NB4 (cell line): ENCODE data around the gene CTTN.

Source experiments
- POLR2A ChIP-seq: IDR thresholded peaks from 2 replicates; pipeline ENCODE4 v1.6.1; 2011; ENCODE audit warnings: mild to moderate bottlenecking; ENCODE audit not compliant: insufficient read length; ENCODE audit errors: extremely low read depth
- TF ChIP-seq, protein P1 (sequence below): IDR thresholded peaks from one replicate; pipeline ENCODE4 v1.5.1; 2012; ENCODE audit warnings: low read depth, low read length

DNA sequence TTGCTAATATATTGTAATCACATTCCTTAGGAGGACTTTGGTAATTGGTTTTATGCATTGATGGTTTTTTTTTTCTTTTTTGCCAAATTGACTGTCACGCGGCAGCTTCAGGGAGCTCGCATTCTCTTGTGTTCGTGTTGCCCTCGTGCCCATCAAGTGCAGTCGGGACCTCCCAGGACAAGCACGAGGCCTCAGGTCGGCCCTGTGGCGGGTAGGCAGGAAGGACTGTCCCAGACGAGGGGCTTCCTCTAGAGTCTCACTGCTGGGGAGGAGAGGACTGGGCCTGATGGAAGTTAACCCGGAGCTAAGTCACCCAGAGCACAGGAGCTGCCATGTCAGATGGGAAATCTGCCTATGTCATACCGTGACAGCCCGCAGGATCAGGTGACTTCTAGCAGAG lies 37.0 kb downstream of the CTTN start:
- TF ChIP-seq POLR2A, result no peak
- TF ChIP-seq, protein P1, sequence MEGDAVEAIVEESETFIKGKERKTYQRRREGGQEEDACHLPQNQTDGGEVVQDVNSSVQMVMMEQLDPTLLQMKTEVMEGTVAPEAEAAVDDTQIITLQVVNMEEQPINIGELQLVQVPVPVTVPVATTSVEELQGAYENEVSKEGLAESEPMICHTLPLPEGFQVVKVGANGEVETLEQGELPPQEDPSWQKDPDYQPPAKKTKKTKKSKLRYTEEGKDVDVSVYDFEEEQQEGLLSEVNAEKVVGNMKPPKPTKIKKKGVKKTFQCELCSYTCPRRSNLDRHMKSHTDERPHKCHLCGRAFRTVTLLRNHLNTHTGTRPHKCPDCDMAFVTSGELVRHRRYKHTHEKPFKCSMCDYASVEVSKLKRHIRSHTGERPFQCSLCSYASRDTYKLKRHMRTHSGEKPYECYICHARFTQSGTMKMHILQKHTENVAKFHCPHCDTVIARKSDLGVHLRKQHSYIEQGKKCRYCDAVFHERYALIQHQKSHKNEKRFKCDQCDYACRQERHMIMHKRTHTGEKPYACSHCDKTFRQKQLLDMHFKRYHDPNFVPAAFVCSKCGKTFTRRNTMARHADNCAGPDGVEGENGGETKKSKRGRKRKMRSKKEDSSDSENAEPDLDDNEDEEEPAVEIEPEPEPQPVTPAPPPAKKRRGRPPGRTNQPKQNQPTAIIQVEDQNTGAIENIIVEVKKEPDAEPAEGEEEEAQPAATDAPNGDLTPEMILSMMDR, result no peak
